ENCODE data around the gene ADPRM. TPM values are rescaled to one million over a fixed set of nuclear protein-coding genes. Genes with fewer than 3 reads are reported as not detected.

The ADPRM gene
- total RNA-seq, 1 experiment from 2014 or later = 7.9 TPM

DNA sequence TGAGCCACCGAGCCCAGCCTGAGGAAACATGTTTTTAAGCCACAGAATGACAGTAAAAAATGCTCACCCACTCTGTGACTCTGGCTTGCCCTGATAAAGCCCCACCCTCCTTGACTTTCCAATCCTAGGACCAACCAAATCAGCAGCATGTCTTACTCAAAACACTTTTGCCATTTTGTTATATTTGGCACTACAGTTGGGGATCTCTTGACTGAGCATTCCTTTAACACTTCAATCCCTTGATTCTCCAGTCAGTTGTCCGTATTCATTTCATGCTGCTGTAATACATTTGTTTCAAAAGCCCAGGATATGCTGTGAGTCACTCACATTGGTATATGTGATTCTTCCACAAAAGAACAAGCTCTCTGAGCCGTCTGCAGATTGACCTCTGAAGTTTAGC is 48.4 kb upstream of the ADPRM start:
- no peak for TF ChIP-seq RAD21 (IDR thresholded peaks at IDR 0.05; ENCODE audit: low read depth)
- TF ChIP-seq ELF1 (IDR thresholded peaks at IDR 0.05; ENCODE audit: borderline replicate concordance, low read depth) = no peak
- no peak for TF ChIP-seq CTCF (IDR thresholded peaks at IDR 0.05 in 2 of 3, conservative IDR thresholded peaks at IDR 0.05 in 1 of 3; ENCODE audit: borderline replicate concordance in 1 of 3, insufficient read depth in 1 of 3, low read depth in 2 of 3, low read length in 2 of 3)
- TF ChIP-seq, protein P1, sequence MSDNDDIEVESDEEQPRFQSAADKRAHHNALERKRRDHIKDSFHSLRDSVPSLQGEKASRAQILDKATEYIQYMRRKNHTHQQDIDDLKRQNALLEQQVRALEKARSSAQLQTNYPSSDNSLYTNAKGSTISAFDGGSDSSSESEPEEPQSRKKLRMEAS (IDR thresholded peaks at IDR 0.05) = no peak
- TF ChIP-seq FOSL1 (IDR thresholded peaks at IDR 0.05; ENCODE audit: low read depth) = no peak
- TF ChIP-seq EZH2phosphoT487 (IDR thresholded peaks at IDR 0.05; ENCODE audit: borderline replicate concordance) = no peak
- no peak for TF ChIP-seq CBX3 (IDR thresholded peaks at IDR 0.05; ENCODE audit: low read depth)
- no peak for TF ChIP-seq ZNF274 (IDR thresholded peaks at IDR 0.05; ENCODE audit: low read depth, low read length)
- no peak for TF ChIP-seq JUND (IDR thresholded peaks at IDR 0.05)
- TF ChIP-seq EZH2 (IDR thresholded peaks at IDR 0.05) = no peak
- no peak for TF ChIP-seq EGR1 (IDR thresholded peaks at IDR 0.05; ENCODE audit: low read depth)
- TF ChIP-seq YY1 (IDR thresholded peaks at IDR 0.05; ENCODE audit: extremely low read depth, insufficient replicate concordance, low read depth, low read length) = no peak

More for the DNA sequence above, 48.4 kb upstream of the ADPRM start:
- DNase-seq (ENCODE audit: low read depth, low spot score) (no peak), ATAC-seq (no peak)
- intact Hi-C loops (cut with micrococcal nuclease) = no loop called here
- POLR2A ChIA-PET = no interaction called here
- H3K79me2 ChIP-seq (ENCODE audit: insufficient read depth, low read length) = no peaks in the 10 kb centered on the region
- no peaks in the 10 kb centered on the region for H3K36me3 ChIP-seq (ENCODE audit: control insufficient read depth in 1 of 2, insufficient read depth in 2 of 2, low read length in 2 of 2)
- H3K27me3 ChIP-seq (ENCODE audit: insufficient read depth, low read length) = no peaks in the 10 kb centered on the region
- H4K20me1 ChIP-seq (ENCODE audit: insufficient read depth) = no peaks in the 10 kb centered on the region
- no TSS peak for BruUV-seq (replicated peaks)
- no peak overlapping the region for H3K27ac ChIP-seq (ENCODE audit: low read depth, low read length)
- no peaks in the 10 kb centered on the region for H3K4me1 ChIP-seq (ENCODE audit: control insufficient read depth in 1 of 2, insufficient read depth in 2 of 2, low read length in 2 of 2)
- H3K4me3 ChIP-seq (replicated peaks in 1 of 2; ENCODE audit: low read depth in 1 of 2, low read length in 2 of 2) = no peak overlapping the region
- RAD21 ChIA-PET (ENCODE audit: low non-redundant PET in 1 of 2, low total read pairs in 2 of 2, uncharacterized antibody in 2 of 2, unreplicated experiment in 2 of 2) = no interaction called here
- H2AFZ ChIP-seq (ENCODE audit: low read depth, low read length, poor library complexity, severe bottlenecking) = no peak overlapping the region
- no peaks in the 10 kb centered on the region for H3K9me3 ChIP-seq (ENCODE audit: control insufficient read depth in 1 of 2, insufficient read depth in 1 of 2, low read depth in 1 of 2, low read length in 2 of 2)
- no peak overlapping the region for H3K4me2 ChIP-seq (ENCODE audit: low read length)
- H3K9me2 ChIP-seq (ENCODE audit: insufficient read depth) = no peaks in the 10 kb centered on the region
- H3K9ac ChIP-seq (ENCODE audit: low read length) = no peak overlapping the region
- CTCF ChIA-PET = interaction anchor here (0.6 kb wide), 1 partner anchor 227 kb away, joined by 3 read pairs; no protein-coding TSS in a partner anchor
